Measurements from ENCODE around the gene PURA. TPM values are rescaled to one million over a fixed set of nuclear protein-coding genes. Genes with fewer than 3 reads are reported as not detected.
A peak's percentile ranks its signal among the peaks of the same experiment; 100 is the strongest.

Gene PURA
- total and polyA plus RNA-seq, 2 of the 13 experiments (the other 11 are each of a cell fraction or from before 2014, with no cell fraction given), result 2.0 to 5.0 TPM

DNA sequence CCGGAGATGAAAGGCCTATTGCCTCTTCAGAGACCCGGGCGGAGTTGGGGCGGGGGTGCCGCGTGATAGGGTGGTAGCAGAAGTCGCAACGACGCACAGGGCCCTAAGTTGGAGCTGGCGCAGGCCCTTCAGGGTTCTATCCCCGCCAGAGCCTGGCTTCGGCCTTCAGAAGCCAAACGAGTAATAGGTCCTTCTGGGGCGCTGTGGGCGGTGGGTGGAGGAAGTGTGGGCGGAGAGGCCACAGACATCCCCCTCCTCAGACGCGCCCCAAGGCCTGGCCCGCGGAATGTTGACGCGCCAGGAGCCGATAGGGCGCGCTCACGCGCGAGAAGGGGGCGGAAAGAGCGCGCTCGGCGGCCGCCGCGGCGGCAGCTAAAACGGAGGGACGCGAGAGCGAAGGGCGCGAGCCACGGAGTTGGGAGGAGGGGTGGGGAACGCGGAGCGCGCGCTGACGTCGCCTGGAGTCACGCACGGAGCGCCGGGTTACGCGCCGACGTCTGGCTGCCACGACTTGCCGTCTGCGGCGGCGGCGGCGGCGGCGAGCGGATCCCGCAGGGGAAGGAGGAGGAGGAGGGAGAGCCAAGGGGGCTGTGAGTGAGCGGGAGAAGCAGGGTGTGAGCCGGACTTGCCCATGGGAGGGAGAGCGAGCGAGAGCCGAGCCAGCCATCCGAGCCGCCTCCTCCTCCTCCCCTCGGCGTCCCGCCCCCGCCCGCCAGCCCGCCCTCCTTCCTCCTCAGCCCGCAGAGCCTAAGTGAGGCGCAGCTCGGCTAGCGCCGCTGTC lies 6.4 kb upstream of the PURA start (continued):
- no peak for TF ChIP-seq CC2D1A (CRISPR knock-in tag; IDR thresholded peaks at IDR 0.05)
- TF ChIP-seq FOXK2 (IDR thresholded peaks at IDR 0.05), result no peak
- TF ChIP-seq, protein P1, sequence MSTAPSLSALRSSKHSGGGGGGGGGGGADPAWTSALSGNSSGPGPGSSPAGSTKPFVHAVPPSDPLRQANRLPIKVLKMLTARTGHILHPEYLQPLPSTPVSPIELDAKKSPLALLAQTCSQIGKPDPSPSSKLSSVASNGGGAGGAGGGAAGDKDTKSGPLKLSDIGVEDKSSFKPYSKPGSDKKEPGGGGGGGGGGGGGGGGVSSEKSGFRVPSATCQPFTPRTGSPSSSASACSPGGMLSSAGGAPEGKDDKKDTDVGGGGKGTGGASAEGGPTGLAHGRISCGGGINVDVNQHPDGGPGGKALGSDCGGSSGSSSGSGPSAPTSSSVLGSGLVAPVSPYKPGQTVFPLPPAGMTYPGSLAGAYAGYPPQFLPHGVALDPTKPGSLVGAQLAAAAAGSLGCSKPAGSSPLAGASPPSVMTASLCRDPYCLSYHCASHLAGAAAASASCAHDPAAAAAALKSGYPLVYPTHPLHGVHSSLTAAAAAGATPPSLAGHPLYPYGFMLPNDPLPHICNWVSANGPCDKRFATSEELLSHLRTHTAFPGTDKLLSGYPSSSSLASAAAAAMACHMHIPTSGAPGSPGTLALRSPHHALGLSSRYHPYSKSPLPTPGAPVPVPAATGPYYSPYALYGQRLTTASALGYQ (CRISPR knock-in tag; IDR thresholded peaks at IDR 0.05), result peak; percentile 85
- no peak for TF ChIP-seq ZNF367 (CRISPR knock-in tag; IDR thresholded peaks at IDR 0.05; ENCODE audit: borderline replicate concordance)
- TF ChIP-seq ZNF431 (CRISPR knock-in tag; IDR thresholded peaks at IDR 0.05; ENCODE audit: borderline replicate concordance, low read depth), result 0 out of 2 replicates have a peak, but pooled peaks have one; percentile 63
- no peak for TF ChIP-seq ZFP41 (CRISPR knock-in tag; IDR thresholded peaks at IDR 0.05; ENCODE audit: borderline replicate concordance)
- TF ChIP-seq, protein P2, sequence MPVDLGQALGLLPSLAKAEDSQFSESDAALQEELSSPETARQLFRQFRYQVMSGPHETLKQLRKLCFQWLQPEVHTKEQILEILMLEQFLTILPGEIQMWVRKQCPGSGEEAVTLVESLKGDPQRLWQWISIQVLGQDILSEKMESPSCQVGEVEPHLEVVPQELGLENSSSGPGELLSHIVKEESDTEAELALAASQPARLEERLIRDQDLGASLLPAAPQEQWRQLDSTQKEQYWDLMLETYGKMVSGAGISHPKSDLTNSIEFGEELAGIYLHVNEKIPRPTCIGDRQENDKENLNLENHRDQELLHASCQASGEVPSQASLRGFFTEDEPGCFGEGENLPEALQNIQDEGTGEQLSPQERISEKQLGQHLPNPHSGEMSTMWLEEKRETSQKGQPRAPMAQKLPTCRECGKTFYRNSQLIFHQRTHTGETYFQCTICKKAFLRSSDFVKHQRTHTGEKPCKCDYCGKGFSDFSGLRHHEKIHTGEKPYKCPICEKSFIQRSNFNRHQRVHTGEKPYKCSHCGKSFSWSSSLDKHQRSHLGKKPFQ (CRISPR knock-in tag; IDR thresholded peaks at IDR 0.05; ENCODE audit: insufficient replicate concordance), result peak; percentile 85
- TF ChIP-seq, protein P3, sequence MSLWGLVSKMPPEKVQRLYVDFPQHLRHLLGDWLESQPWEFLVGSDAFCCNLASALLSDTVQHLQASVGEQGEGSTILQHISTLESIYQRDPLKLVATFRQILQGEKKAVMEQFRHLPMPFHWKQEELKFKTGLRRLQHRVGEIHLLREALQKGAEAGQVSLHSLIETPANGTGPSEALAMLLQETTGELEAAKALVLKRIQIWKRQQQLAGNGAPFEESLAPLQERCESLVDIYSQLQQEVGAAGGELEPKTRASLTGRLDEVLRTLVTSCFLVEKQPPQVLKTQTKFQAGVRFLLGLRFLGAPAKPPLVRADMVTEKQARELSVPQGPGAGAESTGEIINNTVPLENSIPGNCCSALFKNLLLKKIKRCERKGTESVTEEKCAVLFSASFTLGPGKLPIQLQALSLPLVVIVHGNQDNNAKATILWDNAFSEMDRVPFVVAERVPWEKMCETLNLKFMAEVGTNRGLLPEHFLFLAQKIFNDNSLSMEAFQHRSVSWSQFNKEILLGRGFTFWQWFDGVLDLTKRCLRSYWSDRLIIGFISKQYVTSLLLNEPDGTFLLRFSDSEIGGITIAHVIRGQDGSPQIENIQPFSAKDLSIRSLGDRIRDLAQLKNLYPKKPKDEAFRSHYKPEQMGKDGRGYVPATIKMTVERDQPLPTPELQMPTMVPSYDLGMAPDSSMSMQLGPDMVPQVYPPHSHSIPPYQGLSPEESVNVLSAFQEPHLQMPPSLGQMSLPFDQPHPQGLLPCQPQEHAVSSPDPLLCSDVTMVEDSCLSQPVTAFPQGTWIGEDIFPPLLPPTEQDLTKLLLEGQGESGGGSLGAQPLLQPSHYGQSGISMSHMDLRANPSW (CRISPR knock-in tag; IDR thresholded peaks at IDR 0.05; ENCODE audit: borderline replicate concordance), result no peak
- TF ChIP-seq, protein P4, sequence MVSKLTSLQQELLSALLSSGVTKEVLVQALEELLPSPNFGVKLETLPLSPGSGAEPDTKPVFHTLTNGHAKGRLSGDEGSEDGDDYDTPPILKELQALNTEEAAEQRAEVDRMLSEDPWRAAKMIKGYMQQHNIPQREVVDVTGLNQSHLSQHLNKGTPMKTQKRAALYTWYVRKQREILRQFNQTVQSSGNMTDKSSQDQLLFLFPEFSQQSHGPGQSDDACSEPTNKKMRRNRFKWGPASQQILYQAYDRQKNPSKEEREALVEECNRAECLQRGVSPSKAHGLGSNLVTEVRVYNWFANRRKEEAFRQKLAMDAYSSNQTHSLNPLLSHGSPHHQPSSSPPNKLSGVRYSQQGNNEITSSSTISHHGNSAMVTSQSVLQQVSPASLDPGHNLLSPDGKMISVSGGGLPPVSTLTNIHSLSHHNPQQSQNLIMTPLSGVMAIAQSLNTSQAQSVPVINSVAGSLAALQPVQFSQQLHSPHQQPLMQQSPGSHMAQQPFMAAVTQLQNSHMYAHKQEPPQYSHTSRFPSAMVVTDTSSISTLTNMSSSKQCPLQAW (CRISPR knock-in tag; IDR thresholded peaks at IDR 0.05), result peak; percentile 51
- TF ChIP-seq, protein P5, sequence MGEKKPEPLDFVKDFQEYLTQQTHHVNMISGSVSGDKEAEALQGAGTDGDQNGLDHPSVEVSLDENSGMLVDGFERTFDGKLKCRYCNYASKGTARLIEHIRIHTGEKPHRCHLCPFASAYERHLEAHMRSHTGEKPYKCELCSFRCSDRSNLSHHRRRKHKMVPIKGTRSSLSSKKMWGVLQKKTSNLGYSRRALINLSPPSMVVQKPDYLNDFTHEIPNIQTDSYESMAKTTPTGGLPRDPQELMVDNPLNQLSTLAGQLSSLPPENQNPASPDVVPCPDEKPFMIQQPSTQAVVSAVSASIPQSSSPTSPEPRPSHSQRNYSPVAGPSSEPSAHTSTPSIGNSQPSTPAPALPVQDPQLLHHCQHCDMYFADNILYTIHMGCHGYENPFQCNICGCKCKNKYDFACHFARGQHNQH (CRISPR knock-in tag; IDR thresholded peaks at IDR 0.05), result peak; percentile 60; the same call in 1 of the 2 replicates
- TF ChIP-seq NR3C1 (CRISPR knock-in tag; IDR thresholded peaks at IDR 0.05), result no peak
- no peak for TF ChIP-seq EHMT2 (IDR thresholded peaks at IDR 0.05; ENCODE audit: borderline replicate concordance, low read depth, low read length)
- TF ChIP-seq, protein P6, sequence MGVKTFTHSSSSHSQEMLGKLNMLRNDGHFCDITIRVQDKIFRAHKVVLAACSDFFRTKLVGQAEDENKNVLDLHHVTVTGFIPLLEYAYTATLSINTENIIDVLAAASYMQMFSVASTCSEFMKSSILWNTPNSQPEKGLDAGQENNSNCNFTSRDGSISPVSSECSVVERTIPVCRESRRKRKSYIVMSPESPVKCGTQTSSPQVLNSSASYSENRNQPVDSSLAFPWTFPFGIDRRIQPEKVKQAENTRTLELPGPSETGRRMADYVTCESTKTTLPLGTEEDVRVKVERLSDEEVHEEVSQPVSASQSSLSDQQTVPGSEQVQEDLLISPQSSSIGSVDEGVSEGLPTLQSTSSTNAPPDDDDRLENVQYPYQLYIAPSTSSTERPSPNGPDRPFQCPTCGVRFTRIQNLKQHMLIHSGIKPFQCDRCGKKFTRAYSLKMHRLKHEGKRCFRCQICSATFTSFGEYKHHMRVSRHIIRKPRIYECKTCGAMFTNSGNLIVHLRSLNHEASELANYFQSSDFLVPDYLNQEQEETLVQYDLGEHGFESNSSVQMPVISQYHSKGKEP (CRISPR knock-in tag; IDR thresholded peaks at IDR 0.05), result no peak
- no peak for TF ChIP-seq KLF6 (CRISPR knock-in tag; IDR thresholded peaks at IDR 0.05)
- TF ChIP-seq CCDC6 (CRISPR knock-in tag; IDR thresholded peaks at IDR 0.05), result peak; percentile 68; the same call in 1 of the 2 replicates
- peak; percentile 94 for TF ChIP-seq KMT2B (CRISPR knock-in tag; IDR thresholded peaks at IDR 0.05)
- no peak; the same call in 1 of the 2 replicates for TF ChIP-seq ZNF230 (CRISPR knock-in tag; IDR thresholded peaks at IDR 0.05)
- TF ChIP-seq ZNF460 (CRISPR knock-in tag; IDR thresholded peaks at IDR 0.05; ENCODE audit: borderline replicate concordance), result no peak
